ENCODE data around the gene GABPA.

Gene GABPA

DNA sequence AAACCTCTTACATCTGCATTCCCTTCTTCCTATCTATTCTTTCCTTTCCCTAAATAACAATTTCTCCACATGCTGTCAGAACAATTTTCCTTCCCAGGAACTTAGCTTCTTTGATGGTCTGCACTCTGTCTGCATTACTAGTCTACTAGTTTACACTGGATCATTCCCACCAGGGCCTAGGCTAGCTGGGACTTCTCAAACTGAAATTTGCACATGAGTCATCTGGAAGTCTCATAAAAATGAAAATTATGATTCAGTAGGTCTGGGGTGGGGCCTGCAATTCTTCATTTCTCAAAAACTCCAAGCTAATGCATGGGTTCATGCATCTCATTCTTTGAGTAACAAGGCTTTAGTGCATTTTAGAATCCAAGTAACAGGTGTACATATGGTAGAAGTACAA is 74.2 kb downstream of the GABPA start:
- no peak for DNase-seq (ENCODE audit: low read depth in 3 of 3)

DNA sequence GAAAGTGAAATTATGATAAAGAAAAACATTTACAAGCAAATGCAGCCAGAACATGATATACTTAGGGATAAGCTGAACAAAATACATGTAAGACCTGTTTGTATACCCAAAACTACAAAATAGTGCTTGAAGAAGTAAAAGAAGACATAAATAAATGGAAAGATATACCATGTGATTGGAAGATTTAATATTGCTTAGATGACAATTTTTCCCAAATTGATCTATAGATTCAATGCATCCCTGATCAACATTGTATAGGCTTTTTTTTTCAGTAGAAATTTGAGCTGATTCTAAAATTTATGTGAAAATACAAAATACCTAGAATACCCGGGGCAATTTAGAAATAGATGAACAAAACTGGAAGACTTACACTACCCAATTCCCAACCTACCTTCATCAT is 76.4 kb downstream of the GABPA start:
- DNase-seq (ENCODE audit: low read depth in 3 of 3), result no peak

DNA sequence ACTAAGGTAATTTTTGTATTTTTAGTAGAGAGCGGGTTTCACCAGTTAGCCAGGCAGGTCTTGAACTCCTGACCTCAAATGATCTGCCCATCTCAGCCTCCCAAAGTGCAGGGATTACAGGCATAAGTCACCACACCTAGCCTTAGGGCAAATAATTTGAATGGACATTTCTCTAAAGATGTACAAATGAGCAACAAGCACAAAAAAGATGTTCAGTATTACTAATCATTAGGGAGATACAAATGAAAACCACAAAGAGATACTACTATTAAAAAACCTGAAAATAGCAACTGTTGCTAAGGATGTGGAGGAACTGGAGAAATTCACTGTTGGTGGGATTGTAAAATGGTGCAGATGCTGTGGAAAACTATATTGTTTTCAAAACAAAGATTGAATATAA is 79.1 kb downstream of the GABPA start:
- DNase-seq (ENCODE audit: low read depth in 3 of 3), result no peak

DNA sequence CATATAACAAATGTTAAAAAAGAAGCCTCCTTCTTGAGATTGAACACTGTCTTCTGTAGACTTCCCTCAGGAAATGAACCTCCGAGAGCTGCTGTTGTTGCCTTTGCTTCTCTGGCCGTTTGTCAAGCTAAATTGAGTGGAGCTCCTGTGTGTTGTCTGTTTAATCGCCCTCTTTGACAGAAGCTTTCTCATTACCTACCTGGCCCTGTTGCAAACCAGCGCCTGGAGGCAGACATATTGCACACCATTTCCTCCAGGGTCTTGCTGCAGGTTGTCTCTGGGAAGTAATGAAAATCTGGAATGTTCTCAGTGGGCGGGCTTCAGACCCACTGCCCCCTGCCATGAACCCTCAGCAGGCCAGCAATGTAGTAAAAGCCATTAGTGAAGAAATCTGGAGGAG is 83.3 kb downstream of the GABPA start:
- no peak for DNase-seq (ENCODE audit: low read depth in 3 of 3)

DNA sequence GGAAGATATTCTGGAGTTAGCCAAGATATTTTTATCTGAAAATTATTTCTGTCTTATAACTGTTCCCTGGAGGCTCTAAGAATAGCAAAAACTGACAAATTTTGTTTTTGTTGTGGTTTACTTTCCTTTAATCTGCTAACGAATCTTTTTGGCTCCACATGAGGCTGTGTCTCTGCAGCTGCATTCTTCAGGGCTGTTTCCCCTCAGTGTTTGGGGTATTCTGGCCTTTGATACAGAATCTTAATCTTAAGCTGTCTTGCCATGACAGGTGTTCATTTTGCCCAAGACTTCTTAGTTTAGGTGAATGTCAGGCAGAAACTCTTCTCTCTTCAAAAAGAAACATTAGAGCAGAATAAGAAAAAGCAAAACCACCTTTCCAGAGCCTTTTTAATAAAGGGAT is 83.8 kb downstream of the GABPA start:
- DNase-seq (ENCODE audit: low read depth in 3 of 3), result no peak
